Ishikawa (cell line): ENCODE data around the gene YY1.

Experiments
- CEBPB ChIP-seq: IDR thresholded peaks from 2 replicates; pipeline ENCODE4 v1.6.1; 2012
- CREB1 ChIP-seq: IDR thresholded peaks from 2 replicates; pipeline ENCODE4 v1.6.1; 2012; ENCODE audit warnings: low read depth
- EP300 ChIP-seq: IDR thresholded peaks from 2 replicates; pipeline ENCODE4 v1.6.1; 2012; ENCODE audit warnings: borderline replicate concordance
- FOXM1 ChIP-seq: IDR thresholded peaks from 2 replicates; pipeline ENCODE4 v1.6.1; 2012; ENCODE audit warnings: low read depth, borderline replicate concordance
- NFIC ChIP-seq: IDR thresholded peaks from 2 replicates; pipeline ENCODE4 v1.6.1; 2012
- RAD21 ChIP-seq: IDR thresholded peaks from 2 replicates; pipeline ENCODE4 v1.6.1; 2012; ENCODE audit warnings: low read depth
- TAF1 ChIP-seq: IDR thresholded peaks from 2 replicates; pipeline ENCODE4 v1.6.1; 2012; ENCODE audit warnings: low read depth, mild to moderate bottlenecking
- TCF12 ChIP-seq: IDR thresholded peaks from 2 replicates; pipeline ENCODE4 v1.6.1; 2012; ENCODE audit warnings: low read depth
- TEAD4 ChIP-seq: IDR thresholded peaks from 2 replicates; pipeline ENCODE4 v1.6.1; 2012
- YY1 ChIP-seq: IDR thresholded peaks from 2 replicates; pipeline ENCODE4 v1.6.1; 2012; ENCODE audit warnings: low read depth
- ZBTB7A ChIP-seq: IDR thresholded peaks from 2 replicates; pipeline ENCODE4 v1.6.1; 2012; ENCODE audit warnings: low read depth
- TF ChIP-seq, protein P1 (sequence below): IDR thresholded peaks from 2 replicates; pipeline ENCODE4 v1.6.1; 2012
- TF ChIP-seq, protein P2 (sequence below): IDR thresholded peaks from 2 replicates; pipeline ENCODE4 v1.6.1; 2012; ENCODE audit warnings: low read depth, mild to moderate bottlenecking
- TF ChIP-seq, protein P3 (sequence below): IDR thresholded peaks from 2 replicates; pipeline ENCODE4 v1.6.1; 2012

DNA sequence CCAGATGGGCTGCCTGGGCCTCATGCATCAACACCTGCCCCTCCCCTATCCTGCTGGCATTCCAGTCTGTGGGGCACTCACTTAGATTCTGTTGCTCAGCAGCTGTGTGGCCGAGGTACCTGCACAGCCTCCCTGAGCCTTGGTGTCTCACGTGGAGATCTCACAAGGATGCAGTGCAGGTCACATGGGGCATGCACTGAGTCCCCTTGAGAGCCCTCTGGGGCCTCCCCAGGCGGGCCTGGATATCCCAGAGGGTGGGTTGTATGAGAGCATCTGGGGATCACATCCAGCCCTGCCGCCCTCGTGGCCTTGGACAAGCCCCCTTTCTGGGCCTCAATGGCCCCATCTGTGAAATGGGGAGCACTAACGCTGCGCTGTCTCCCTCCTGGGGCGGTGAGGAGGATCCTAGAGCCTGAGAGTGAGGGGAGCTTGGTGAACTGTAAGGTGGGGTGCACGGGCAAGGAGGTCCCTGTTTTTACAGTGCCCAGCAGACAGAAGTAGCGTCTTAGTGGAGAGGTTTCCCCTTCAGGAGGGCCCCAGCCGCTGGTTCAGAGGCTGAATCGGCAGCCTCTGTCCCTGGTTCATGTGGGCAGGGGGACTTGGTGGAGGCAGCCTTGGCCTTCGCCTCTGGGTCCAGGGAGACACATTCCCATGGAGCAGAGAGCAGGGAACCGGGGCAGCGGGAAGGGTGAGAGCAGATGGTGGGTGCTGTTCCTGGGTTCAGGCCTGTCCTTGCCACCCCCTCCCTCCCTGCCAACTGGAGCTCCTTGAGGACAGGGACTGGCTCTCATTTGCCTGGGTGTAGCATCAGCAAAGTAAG, 83.4 kb downstream of the YY1 start:
- TF ChIP-seq, protein P1, sequence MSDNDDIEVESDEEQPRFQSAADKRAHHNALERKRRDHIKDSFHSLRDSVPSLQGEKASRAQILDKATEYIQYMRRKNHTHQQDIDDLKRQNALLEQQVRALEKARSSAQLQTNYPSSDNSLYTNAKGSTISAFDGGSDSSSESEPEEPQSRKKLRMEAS: no peak
- TF ChIP-seq EP300 (no peak), RAD21 (no peak), CREB1 (no peak), ZBTB7A (no peak), CEBPB (no peak), FOXM1 (no peak), TEAD4 (no peak), TCF12 (no peak), YY1 (no peak), TAF1 (no peak), NFIC (no peak)
- TF ChIP-seq, protein P2, sequence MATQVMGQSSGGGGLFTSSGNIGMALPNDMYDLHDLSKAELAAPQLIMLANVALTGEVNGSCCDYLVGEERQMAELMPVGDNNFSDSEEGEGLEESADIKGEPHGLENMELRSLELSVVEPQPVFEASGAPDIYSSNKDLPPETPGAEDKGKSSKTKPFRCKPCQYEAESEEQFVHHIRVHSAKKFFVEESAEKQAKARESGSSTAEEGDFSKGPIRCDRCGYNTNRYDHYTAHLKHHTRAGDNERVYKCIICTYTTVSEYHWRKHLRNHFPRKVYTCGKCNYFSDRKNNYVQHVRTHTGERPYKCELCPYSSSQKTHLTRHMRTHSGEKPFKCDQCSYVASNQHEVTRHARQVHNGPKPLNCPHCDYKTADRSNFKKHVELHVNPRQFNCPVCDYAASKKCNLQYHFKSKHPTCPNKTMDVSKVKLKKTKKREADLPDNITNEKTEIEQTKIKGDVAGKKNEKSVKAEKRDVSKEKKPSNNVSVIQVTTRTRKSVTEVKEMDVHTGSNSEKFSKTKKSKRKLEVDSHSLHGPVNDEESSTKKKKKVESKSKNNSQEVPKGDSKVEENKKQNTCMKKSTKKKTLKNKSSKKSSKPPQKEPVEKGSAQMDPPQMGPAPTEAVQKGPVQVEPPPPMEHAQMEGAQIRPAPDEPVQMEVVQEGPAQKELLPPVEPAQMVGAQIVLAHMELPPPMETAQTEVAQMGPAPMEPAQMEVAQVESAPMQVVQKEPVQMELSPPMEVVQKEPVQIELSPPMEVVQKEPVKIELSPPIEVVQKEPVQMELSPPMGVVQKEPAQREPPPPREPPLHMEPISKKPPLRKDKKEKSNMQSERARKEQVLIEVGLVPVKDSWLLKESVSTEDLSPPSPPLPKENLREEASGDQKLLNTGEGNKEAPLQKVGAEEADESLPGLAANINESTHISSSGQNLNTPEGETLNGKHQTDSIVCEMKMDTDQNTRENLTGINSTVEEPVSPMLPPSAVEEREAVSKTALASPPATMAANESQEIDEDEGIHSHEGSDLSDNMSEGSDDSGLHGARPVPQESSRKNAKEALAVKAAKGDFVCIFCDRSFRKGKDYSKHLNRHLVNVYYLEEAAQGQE: no peak
- TF ChIP-seq, protein P3, sequence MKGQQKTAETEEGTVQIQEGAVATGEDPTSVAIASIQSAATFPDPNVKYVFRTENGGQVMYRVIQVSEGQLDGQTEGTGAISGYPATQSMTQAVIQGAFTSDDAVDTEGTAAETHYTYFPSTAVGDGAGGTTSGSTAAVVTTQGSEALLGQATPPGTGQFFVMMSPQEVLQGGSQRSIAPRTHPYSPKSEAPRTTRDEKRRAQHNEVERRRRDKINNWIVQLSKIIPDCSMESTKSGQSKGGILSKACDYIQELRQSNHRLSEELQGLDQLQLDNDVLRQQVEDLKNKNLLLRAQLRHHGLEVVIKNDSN: no peak
